Myocyte (in vitro differentiated cells): Measurements from ENCODE around the gene SMCP. TPM values are rescaled to one million over a fixed set of nuclear protein-coding genes. Genes with fewer than 3 reads are reported as not detected.

ENCODE experiments used
- DNase-seq: peaks from one replicate; pipeline ENCODE4 v3.0.0-alpha.2; 2012; ENCODE audit warnings: low read depth
- total RNA-seq: library from RNA; depleted of rRNA; stranded (reverse); fragments of >200 nt; gene quantifications from 2 replicates; pipeline ENCODE4 v1.2.3, GENCODE V29; 2014

Gene SMCP
- total RNA-seq, 1 donor from 2014 or later, result not detected

DNA sequence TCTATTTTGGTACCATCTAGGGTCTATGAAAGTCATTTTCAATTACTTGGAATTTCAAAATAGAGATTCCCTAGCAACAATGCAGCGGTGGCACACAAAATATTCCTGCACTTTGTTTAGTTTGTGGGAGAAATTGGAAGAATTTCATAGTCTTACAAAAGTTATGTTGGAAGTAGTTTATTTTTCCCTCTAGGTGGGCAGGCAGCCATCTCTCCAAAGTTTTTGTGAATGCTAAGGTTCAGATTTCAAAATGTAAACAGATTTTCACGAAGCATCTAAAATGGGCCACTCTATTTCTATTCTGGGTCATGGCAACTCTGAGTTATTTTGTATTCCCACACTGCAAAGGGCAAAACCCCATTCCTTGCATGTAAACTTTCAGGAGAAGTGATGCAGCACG lies 8.0 kb downstream of the SMCP start:
- DNase-seq, result no peak

- DNase-seq, result no peak
Observed at GRCh38 chr1:152886758-152887409, 8.8 kb downstream of the SMCP start.

DNA sequence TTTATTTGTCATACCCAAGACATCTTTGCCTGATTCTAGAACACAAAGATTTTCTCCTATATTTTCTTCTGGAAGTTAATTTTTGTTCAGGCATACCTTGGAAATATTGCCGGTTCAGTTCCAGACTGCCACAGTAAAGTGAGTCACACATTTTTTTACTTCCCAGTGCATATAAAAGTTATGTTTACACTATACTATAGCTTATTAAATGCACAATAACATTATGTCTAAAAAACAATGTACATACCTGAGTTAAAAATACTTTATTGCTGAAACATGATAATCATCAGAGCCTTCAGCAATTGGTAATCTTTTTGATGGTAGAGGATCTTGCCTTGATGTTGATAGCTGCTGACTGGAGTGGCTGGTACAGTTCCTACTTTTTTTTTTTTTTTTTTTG lies 10.0 kb downstream of the SMCP start:
- no peak for DNase-seq

DNA sequence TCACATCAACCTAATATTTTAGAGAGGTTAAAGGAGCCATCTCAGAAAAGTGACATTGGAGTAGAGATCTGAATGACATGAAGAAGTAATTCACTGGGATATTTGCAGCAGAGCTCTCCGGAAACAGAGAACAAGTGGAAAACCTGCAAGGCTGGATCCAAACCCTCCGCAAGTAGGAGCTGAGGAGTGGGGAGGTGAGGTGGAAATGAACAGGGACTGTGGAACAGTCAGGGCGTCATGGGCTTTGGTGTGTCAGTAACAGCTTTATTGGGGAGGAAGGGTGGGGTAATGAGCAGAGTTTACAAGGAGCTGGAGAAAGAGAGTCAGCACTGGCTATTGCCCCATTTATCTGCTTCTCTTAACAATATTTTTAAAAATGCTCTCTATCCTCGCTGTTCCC lies 20.9 kb downstream of the SMCP start:
- DNase-seq, result no peak

GRCh38 chr1:152899883-152900282 lies 21.8 kb downstream of the SMCP start:
- no peak for DNase-seq

- no peak for DNase-seq
Observed at GRCh38 chr1:152901631-152902030, 23.5 kb downstream of the SMCP start.

- DNase-seq, result no peak
Observed at GRCh38 chr1:152902636-152903035, 24.5 kb downstream of the SMCP start.

DNA sequence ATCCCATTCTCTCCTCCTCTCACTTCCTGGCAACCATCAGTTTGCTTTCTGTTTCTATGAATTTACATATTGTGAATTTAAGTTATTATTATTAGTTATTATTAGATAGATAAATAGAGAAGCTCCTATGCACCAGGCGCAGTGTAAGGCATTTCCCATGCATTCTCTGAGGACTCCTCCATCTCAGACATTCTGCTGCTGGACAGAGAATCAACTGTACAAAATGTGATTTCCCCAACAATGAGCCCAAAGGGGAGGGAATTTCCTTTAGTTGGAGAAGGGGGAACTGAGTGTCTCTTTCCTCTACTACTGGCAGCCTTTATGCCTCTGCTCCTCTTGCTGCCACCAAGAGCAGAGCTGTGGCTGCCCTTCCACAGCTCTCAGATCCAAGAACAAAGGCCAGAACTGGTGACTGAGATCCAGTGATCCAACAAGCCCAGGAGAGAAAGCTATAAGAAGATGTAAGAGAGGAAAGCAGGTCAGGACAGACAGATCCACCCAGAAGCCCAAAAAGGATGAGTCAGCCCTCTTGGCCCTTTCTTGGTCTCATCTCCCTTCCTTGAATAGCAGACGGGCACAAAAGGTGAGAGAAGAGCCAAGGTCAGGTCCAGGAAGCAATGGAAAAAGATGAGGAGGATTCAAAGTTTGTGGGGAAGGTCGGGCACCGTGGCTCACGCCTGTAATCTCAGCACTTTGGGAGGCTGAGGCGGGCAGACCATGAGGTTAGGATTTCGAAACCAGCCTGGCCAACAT lies 26.7 kb downstream of the SMCP start:
- no peak for DNase-seq

DNA sequence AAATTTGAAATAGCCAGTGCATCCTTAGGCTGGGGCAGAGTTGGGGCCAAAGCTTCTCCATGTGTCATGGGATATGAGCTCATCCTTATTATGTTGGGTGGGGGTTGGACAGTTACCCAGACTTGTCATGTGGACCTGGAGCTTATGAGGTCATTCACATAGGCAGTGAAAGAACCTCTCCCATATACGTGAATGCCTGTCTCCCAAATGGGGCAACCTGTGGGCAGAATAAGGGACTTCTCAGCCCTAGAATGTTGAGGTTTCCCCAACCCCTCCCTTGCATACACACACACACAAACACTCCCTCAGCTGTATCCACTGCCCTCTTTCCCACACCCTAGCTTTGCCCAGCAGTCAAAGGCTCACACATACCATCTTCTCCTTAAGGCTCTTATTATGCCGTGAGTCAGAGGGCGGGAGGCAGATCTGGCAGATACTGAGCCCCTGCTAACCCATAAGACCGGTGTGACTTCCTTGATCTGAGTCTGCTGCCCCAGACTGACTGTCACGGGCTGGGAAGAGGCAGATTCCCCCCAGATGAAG lies 28.0 kb downstream of the SMCP start:
- DNase-seq, result no peak

GRCh38 chr1:152907686-152908601 lies 29.8 kb downstream of the SMCP start, which contains the start of gene IVL:
IVL (plus strand) TSS chr1:152908546; CDS start chr1:152909798, 1,252 bp downstream.
- DNase-seq, result no peak

DNA sequence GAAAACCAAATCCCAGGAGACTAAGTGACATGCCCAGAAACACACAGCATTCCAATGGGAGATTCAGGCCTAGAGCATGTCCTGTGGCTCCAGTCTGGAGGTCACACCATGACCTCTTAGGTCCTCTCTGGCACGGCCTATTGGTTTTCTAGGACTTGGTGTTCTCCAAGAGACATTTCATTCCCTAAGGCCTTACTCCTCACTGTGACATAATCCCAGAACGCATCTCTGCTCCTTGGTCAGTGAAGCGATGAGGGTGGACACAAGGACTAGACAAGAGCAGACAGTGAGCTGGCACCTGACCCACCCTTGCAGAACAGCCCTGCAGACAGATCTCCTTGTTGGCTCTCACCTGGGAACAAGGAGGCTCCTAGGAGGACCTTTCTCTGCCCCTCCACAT lies 31.1 kb downstream of the SMCP start:
- DNase-seq, result no peak

GRCh38 chr1:152912471-152912870 lies 34.3 kb downstream of the SMCP start:
- DNase-seq, result no peak

DNA sequence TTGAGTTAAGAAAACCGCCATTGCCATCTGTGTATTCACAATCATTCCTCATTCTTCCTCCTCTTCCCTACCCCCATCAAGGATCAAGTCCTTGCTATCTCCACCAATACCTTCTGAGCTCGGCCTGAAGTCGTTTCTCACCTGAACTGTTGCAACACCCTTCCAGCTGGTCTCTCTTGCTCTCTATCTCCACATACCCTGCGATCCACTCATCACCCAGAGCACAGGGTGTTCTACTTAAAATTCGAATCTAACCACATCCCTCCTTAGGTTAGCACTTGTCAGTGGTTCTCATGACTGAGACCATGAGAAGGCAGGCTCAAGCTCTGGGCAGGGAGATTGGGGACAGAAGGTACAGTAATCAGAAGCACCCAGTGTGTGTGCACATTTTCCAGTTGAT lies 34.8 kb downstream of the SMCP start:
- no peak for DNase-seq

- no peak for DNase-seq
Observed at GRCh38 chr1:152917794-152918193, 39.7 kb downstream of the SMCP start.

GRCh38 chr1:152919071-152919470 lies 40.9 kb downstream of the SMCP start:
- DNase-seq, result no peak

DNA sequence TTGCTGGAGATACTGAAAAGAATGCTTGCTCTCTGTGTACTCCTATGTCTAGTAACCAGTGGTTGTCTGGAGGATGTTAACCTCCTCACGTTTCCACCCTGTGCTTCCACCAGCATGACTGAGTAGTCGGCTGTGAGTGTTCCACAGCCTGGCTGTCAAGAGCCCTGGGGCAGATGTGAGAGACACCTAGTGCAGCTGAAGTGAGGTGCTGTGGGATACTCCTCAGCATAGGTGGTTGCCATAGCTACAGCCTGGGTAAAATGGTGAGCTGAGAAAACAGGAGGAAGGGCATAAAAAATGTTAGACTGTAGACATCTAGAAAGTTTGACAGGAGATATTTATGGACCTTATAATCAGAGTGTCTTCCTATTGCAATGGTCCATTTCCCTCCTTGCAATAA lies 46.1 kb downstream of the SMCP start:
- DNase-seq, result no peak

DNA sequence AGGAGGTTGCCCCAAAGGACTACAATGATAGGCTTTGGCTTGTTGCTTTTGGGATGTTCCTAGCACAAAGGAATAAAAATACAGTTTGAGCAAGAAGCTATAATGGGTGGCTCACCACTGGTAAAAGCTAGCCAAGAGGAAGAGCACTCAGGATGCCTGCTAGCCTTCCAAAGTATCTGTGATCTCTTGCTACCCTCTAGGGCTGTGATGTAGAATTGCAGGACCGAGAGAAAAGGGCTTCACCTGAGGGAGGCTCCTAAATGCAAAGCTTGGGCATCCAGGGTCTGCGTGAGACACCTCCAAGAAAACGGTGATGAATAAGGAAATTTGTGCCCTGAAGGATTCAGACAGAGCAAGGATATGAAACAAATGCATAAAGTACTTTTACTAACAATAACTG lies 48.0 kb downstream of the SMCP start:
- no peak for DNase-seq

- DNase-seq, result no peak
Observed at GRCh38 chr1:152928671-152929070, 50.5 kb downstream of the SMCP start.

DNA sequence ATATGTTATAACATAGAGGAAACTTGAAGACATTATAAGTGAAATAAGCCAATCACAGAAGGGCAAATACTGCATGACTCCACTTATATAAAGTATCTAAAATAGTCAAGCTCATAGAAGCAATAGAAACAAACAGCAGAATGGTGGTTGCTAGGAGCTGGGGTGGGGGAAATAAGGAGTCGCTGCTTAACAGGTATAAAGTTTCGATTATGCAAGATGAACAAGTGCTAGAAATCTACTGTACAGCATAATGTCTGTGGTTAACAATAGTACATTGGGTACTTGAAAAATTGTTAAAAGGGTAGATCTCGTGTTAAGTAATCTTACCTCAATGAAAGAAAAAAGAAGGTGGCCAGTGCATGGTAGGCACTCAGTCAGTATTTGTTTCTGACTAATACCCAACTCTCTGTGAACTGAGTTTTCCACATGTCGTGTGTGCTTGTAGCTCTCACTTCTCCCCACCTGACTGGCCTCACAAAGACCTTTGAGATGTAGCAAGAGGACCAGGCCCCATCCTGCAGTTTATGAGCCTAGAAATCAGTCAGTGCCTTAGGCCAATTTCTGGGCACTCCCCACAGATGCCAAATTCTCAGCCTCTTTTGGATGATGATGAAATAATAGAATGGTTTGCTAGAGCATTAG lies 54.2 kb downstream of the SMCP start:
- DNase-seq, result no peak

DNA sequence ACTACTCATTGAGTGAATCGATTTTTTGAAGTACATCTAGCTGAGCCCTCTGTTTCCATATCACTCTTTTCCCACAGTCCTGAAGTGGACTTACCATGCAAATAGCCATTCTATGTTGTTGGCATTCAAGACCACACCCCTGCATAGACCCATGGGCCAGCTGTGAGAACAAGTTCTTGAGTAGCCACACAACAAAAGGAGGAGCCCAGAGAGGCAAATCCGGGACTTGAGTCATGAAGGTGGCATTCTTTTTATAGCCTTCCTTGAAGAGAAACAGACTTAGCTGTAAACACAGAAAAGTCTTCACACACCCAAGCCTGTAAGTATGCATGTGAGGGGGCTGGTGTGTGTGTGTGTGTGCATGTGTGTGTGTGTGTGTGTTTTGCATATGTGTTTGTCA lies 55.1 kb downstream of the SMCP start:
- no peak for DNase-seq
